ENCODE results near the gene ERBIN.

DNA sequence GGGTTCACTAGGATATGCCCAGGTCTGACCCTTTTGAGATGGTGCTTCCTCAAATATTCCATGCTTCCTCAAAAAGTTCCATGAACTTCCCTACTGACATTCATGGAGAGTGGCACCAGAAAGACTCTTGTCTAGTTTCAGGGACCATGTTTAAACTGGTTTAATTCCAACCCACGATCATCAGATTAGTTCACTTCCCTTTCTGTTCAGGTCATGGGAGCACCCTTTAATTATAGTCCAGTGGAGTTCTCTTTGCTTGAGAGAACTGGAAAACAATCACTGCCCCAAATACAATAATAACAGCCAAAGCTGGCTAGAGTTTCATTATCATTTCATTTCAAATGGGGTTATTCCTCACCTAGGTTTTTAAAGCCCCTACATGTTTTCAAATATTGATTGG, 9.7 kb upstream of the ERBIN start:
- TF ChIP-seq SIN3A (IDR thresholded peaks at IDR 0.05; ENCODE audit: borderline replicate concordance, insufficient read depth, low read depth, low read length) (no peak), POLR2AphosphoS5 (IDR thresholded peaks at IDR 0.05; ENCODE audit: low read depth, low read length) (no peak)
- TF ChIP-seq, protein P1, sequence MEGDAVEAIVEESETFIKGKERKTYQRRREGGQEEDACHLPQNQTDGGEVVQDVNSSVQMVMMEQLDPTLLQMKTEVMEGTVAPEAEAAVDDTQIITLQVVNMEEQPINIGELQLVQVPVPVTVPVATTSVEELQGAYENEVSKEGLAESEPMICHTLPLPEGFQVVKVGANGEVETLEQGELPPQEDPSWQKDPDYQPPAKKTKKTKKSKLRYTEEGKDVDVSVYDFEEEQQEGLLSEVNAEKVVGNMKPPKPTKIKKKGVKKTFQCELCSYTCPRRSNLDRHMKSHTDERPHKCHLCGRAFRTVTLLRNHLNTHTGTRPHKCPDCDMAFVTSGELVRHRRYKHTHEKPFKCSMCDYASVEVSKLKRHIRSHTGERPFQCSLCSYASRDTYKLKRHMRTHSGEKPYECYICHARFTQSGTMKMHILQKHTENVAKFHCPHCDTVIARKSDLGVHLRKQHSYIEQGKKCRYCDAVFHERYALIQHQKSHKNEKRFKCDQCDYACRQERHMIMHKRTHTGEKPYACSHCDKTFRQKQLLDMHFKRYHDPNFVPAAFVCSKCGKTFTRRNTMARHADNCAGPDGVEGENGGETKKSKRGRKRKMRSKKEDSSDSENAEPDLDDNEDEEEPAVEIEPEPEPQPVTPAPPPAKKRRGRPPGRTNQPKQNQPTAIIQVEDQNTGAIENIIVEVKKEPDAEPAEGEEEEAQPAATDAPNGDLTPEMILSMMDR (IDR thresholded peaks at IDR 0.05), result no peak
